Astrocyte (in vitro differentiated cells and primary cell): Measurements from ENCODE around the gene GZMM. TPM values are rescaled to one million over a fixed set of nuclear protein-coding genes. Genes with fewer than 3 reads are reported as not detected.

ENCODE experiments used
- DNase-seq: peaks from one replicate; pipeline ENCODE4 v3.0.0-alpha.2; 2010; ENCODE audit warnings: low read depth
- FAIRE-seq: peaks from 2 replicates; lab custom pipeline; 2011; peaks lifted over from hg19 to GRCh38; lab: Jason Lieb, UNC
- H2AFZ ChIP-seq: 2 replicates; pipeline ENCODE4 v1.6.0; 2012; ENCODE audit warnings: low read depth, low read length, inconsistent platforms
- H3K27ac ChIP-seq: 2 replicates; pipeline ENCODE4 v1.5.1; 2011; ENCODE audit warnings: low read depth, low read length, inconsistent platforms
- H3K27me3 ChIP-seq: 2 replicates; pipeline ENCODE4 v1.6.0; 2011; ENCODE audit warnings: low read length, inconsistent platforms; ENCODE audit not compliant: insufficient read depth
- H3K36me3 ChIP-seq: 2 replicates; pipeline ENCODE4 v1.5.1; 2011; ENCODE audit warnings: low read length, inconsistent platforms; ENCODE audit not compliant: insufficient read depth
- H3K4me1 ChIP-seq: 2 replicates; pipeline ENCODE4 v1.5.1; 2011; ENCODE audit warnings: low read length, inconsistent platforms; ENCODE audit not compliant: insufficient read depth
- H3K4me2 ChIP-seq: 2 replicates; pipeline ENCODE4 v1.6.0; 2012; ENCODE audit warnings: low read length, inconsistent platforms
- H3K4me3 ChIP-seq: 2 replicates; pipeline ENCODE4 v1.5.1; 2011; ENCODE audit warnings: low read depth, mild to moderate bottlenecking, low read length, inconsistent platforms; ENCODE audit not compliant: insufficient read depth
- H3K79me2 ChIP-seq: 2 replicates; pipeline ENCODE4 v1.6.0; 2012; ENCODE audit warnings: mild to moderate bottlenecking, low read length, inconsistent platforms; ENCODE audit not compliant: insufficient read depth
- H3K9ac ChIP-seq: 2 replicates; pipeline ENCODE4 v1.6.0; 2012; ENCODE audit warnings: mild to moderate bottlenecking, low read length, inconsistent platforms
- H3K9me3 ChIP-seq: 2 replicates; pipeline ENCODE4 v1.5.1; 2012; ENCODE audit warnings: low read depth, mild to moderate bottlenecking, low read length, inconsistent platforms; ENCODE audit not compliant: insufficient read depth
- H4K20me1 ChIP-seq: 2 replicates; pipeline ENCODE4 v1.6.0; 2012; ENCODE audit warnings: low read length, inconsistent platforms; ENCODE audit not compliant: insufficient read depth
- H3K27ac Mint-ChIP-seq: one replicate; pipeline ENCODE4 v1.8.0; 2021; ENCODE audit warnings: mild to moderate bottlenecking, mixed read lengths; ENCODE audit not compliant: unreplicated experiment
- H3K27me3 Mint-ChIP-seq: one replicate; pipeline ENCODE4 v1.8.0; 2021; ENCODE audit warnings: low read depth, mixed read lengths; ENCODE audit not compliant: unreplicated experiment
- H3K36me3 Mint-ChIP-seq: one replicate; pipeline ENCODE4 v1.8.0; 2021; ENCODE audit warnings: low read depth, mixed read lengths; ENCODE audit not compliant: unreplicated experiment
- H3K4me1 Mint-ChIP-seq: one replicate; pipeline ENCODE4 v1.8.0; 2021; ENCODE audit warnings: low read depth, mixed read lengths; ENCODE audit not compliant: unreplicated experiment
- H3K4me3 Mint-ChIP-seq: one replicate; pipeline ENCODE4 v1.8.0; 2021; ENCODE audit warnings: mild to moderate bottlenecking, moderate library complexity, mixed read lengths; ENCODE audit not compliant: unreplicated experiment
- H3K9me3 Mint-ChIP-seq: one replicate; pipeline ENCODE4 v1.8.0; 2021; ENCODE audit warnings: mild to moderate bottlenecking, mixed read lengths; ENCODE audit not compliant: unreplicated experiment
- EZH2 ChIP-seq: IDR thresholded peaks from 2 replicates; pipeline ENCODE4 v1.6.1; 2012; ENCODE audit warnings: mild to moderate bottlenecking, low read length, inconsistent platforms; ENCODE audit not compliant: insufficient read depth
- total RNA-seq: library from RNA; stranded (reverse); gene quantifications from 2 replicates; pipeline ENCODE4 v1.2.1, GENCODE V29; 2021
- TF ChIP-seq, protein P1 (sequence below): IDR thresholded peaks from 2 replicates; pipeline ENCODE4 v1.5.1; 2011; ENCODE audit warnings: low read depth, mild to moderate bottlenecking, inconsistent platforms, low read length, moderate library complexity; ENCODE audit not compliant: insufficient read depth

Gene GZMM
- total RNA-seq, 1 donor from 2014 or later = 0.70 TPM

DNA sequence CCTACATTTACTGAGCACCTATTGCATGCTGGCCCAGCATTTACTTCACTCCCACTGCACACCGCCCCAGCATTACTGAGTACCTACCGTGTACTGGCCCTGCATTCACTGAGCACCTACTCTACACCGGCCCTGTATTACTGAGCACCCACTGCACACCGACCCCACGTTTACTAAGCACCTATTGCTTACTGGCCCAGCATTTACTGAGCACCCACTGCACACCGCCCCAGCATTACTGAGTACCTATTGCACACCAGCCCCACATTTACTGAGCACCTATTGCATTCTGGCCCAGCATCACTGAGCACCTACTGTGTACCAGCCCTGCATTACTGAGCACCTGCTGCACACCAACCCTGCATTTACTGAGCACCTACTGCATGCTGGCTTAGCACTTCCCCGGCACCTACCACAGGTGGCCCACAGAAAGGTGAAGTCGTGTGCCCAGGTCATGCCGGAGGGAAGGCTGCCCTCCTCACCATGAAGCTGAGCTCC, 29.6 kb upstream of the GZMM start:
- Histone ChIP-seq H3K4me3 (no peak overlapping the region), H3K27me3 (no peaks in the 10 kb centered on the region), H2AFZ (no peak overlapping the region), H3K79me2 (no peaks in the 10 kb centered on the region), H3K9me3 (no peaks in the 10 kb centered on the region), H3K4me1 (peaks cover 13% of the 10 kb centered on the region), H3K36me3 (no peaks in the 10 kb centered on the region), H4K20me1 (peaks cover 24% of the 10 kb centered on the region), H3K9ac (no peak overlapping the region), H3K4me2 (no peak overlapping the region), H3K27ac (no peak overlapping the region)
- TF ChIP-seq, protein P1, sequence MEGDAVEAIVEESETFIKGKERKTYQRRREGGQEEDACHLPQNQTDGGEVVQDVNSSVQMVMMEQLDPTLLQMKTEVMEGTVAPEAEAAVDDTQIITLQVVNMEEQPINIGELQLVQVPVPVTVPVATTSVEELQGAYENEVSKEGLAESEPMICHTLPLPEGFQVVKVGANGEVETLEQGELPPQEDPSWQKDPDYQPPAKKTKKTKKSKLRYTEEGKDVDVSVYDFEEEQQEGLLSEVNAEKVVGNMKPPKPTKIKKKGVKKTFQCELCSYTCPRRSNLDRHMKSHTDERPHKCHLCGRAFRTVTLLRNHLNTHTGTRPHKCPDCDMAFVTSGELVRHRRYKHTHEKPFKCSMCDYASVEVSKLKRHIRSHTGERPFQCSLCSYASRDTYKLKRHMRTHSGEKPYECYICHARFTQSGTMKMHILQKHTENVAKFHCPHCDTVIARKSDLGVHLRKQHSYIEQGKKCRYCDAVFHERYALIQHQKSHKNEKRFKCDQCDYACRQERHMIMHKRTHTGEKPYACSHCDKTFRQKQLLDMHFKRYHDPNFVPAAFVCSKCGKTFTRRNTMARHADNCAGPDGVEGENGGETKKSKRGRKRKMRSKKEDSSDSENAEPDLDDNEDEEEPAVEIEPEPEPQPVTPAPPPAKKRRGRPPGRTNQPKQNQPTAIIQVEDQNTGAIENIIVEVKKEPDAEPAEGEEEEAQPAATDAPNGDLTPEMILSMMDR = no peak
- TF ChIP-seq EZH2 = no peak
- FAIRE-seq (no peak), DNase-seq (no peak)
- Mint-ChIP-seq H3K27me3 (no peaks in the 10 kb centered on the region), H3K4me3 (no peak overlapping the region), H3K36me3 (peaks cover 15% of the 10 kb centered on the region), H3K27ac (peak overlapping the region; percentile 20), H3K4me1 (peaks cover 14% of the 10 kb centered on the region), H3K9me3 (no peaks in the 10 kb centered on the region)

DNA sequence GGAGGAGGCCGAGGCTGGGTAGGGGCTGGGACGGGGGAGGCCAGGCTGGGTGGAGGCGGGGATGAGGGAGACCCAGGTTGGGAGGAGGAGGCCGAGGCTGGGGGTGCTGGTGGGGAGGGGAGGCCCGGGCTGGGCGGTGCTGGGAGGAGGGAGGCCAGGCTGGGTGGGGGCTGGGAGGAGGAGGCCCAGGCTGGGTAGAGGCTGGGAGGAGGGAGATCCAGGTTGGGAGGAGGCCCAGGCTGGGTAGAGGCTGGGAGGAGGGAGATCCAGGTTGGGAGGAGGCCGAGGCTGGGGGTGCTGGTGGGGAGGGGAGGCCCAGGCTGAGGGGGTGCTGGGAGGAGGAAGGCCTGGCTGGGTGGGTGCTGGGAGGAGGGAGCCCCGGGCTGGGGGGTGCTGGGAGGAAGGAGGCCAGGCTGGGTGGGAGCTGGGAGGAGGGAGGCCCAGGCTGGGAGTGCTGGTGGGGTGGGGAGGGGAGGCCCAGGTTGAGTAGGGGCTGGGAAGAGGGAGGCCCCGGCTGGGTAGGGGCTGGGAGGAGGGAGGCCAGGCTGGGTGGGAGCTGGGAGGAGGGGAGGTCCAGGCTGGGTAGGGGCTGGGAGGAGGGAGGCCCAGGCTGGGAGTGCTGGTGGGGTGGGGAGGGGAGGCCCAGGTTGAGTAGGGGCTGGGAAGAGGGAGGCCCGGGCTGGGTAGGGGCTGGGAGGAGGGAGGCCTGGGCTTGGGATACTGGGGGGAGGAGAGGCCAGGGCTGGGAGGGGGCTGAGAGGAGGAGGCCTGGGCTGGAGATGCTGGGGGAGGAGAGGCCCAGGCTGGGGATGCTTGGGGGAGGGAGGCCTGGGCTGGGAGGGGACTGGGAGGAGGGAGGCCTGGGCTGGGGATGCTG, 25.9 kb upstream of the GZMM start:
- H3K27ac Mint-ChIP-seq = no peak overlapping the region
- DNase-seq (no peak), FAIRE-seq (no peak)
- H3K4me2 ChIP-seq = no peak overlapping the region
- no peak overlapping the region for H3K4me3 ChIP-seq
- no peaks in the 10 kb centered on the region for H3K27me3 Mint-ChIP-seq
- no peaks in the 10 kb centered on the region for H3K27me3 ChIP-seq
- H3K36me3 Mint-ChIP-seq = peaks cover 12% of the 10 kb centered on the region
- H3K4me3 Mint-ChIP-seq = no peak overlapping the region
- no peak overlapping the region for H3K27ac ChIP-seq
- H3K4me1 ChIP-seq = no peaks in the 10 kb centered on the region
- H3K4me1 Mint-ChIP-seq = peaks cover 6% of the 10 kb centered on the region
- H3K9me3 Mint-ChIP-seq = no peaks in the 10 kb centered on the region
- H3K36me3 ChIP-seq = no peaks in the 10 kb centered on the region
- no peaks in the 10 kb centered on the region for H3K79me2 ChIP-seq
- no peak overlapping the region for H3K9ac ChIP-seq
- peaks cover 24% of the 10 kb centered on the region for H4K20me1 ChIP-seq
- H2AFZ ChIP-seq = no peak overlapping the region
- no peaks in the 10 kb centered on the region for H3K9me3 ChIP-seq
- TF ChIP-seq, protein P1 = no peak
- TF ChIP-seq EZH2 = no peak
